ENCODE data around the gene THNSL1. TPM values are rescaled to one million over a fixed set of nuclear protein-coding genes. Genes with fewer than 3 reads are reported as not detected.

The THNSL1 gene
- total RNA-seq, 1 experiment from 2014 or later, result 5.5 TPM

- ATAC-seq (no peak), DNase-seq (ENCODE audit: low spot score) (no peak)
- ChIA-PET CTCF (interaction anchor here (1.0 to 1.4 kb wide), 2 partner anchors 17 to 352 kb away, joined by 3 to 4 read pairs; partner anchors contain the start of gene PRTFDC1), POLR2A (no interaction called here)
- no peak for TF ChIP-seq AR (CRISPR knock-in tag; IDR thresholded peaks at IDR 0.05)
- no peak for TF ChIP-seq ZNF121 (CRISPR knock-in tag; IDR thresholded peaks at IDR 0.05)
- TF ChIP-seq FOXP4 (CRISPR knock-in tag; IDR thresholded peaks at IDR 0.05), result no peak
- no peak for TF ChIP-seq NR2C2 (CRISPR knock-in tag; IDR thresholded peaks at IDR 0.05)
- no peak for TF ChIP-seq ZNF263 (CRISPR knock-in tag; IDR thresholded peaks at IDR 0.05; ENCODE audit: low read depth)
- no peak for TF ChIP-seq ZBTB43 (CRISPR knock-in tag; IDR thresholded peaks at IDR 0.05)
- no peak for TF ChIP-seq FOXJ3 (CRISPR knock-in tag; IDR thresholded peaks at IDR 0.05; ENCODE audit: borderline replicate concordance)
- TF ChIP-seq ATF3 (CRISPR knock-in tag; conservative IDR thresholded peaks at IDR 0.05), result no peak
- TF ChIP-seq ZNF671 (CRISPR knock-in tag; IDR thresholded peaks at IDR 0.05), result no peak
- no peak for TF ChIP-seq ETV6 (CRISPR knock-in tag; IDR thresholded peaks at IDR 0.05)
- no peak for TF ChIP-seq E2F1 (CRISPR knock-in tag; IDR thresholded peaks at IDR 0.05)
- no peak for TF ChIP-seq USF1 (CRISPR knock-in tag; IDR thresholded peaks at IDR 0.05)
- no peak for TF ChIP-seq SP1 (CRISPR knock-in tag; conservative IDR thresholded peaks at IDR 0.05)
- no peak for TF ChIP-seq MAX (CRISPR knock-in tag; IDR thresholded peaks at IDR 0.05)
- no peak for TF ChIP-seq ZNF512 (CRISPR knock-in tag; IDR thresholded peaks at IDR 0.05; ENCODE audit: borderline replicate concordance)
- Mint-ChIP-seq H3K4me3 (no peak overlapping the region), H3K27me3 (ENCODE audit: low read depth) (no peaks in the 10 kb centered on the region), H3K4me1 (no peaks in the 10 kb centered on the region), H3K9me3 (no peaks in the 10 kb centered on the region), H3K36me3 (no peaks in the 10 kb centered on the region), H3K27ac (no peak overlapping the region)
Observed at GRCh38 chr10:24969841-24970281, 46.6 kb upstream of the THNSL1 start.

GRCh38 chr10:24971374-24971773 lies 45.0 kb upstream of the THNSL1 start:
- no peaks in the 10 kb centered on the region for H3K27me3 Mint-ChIP-seq (ENCODE audit: low read depth)
- ChIA-PET POLR2A (no interaction called here), CTCF (interaction anchor here (0.7 kb wide), 1 partner anchor 192 kb away, joined by 4 read pairs; no protein-coding TSS in a partner anchor)
- no peak overlapping the region for H3K4me3 Mint-ChIP-seq
- H3K36me3 Mint-ChIP-seq, result no peaks in the 10 kb centered on the region
- no peak for DNase-seq (ENCODE audit: low spot score)
- ATAC-seq, result no peak
- no peaks in the 10 kb centered on the region for H3K4me1 Mint-ChIP-seq
- H3K27ac Mint-ChIP-seq, result no peak overlapping the region
- no peaks in the 10 kb centered on the region for H3K9me3 Mint-ChIP-seq
- TF ChIP-seq E2F5 (CRISPR knock-in tag; IDR thresholded peaks at IDR 0.05) (no peak), KAT7 (CRISPR knock-in tag; IDR thresholded peaks at IDR 0.05; ENCODE audit: borderline replicate concordance) (no peak), ATF1 (CRISPR knock-in tag; IDR thresholded peaks at IDR 0.05) (no peak), AFF4 (CRISPR knock-in tag; IDR thresholded peaks at IDR 0.05; ENCODE audit: borderline replicate concordance) (no peak), SOX15 (CRISPR knock-in tag; IDR thresholded peaks at IDR 0.05) (no peak), TCF7 (CRISPR knock-in tag; IDR thresholded peaks at IDR 0.05; ENCODE audit: low read depth) (no peak)

All from WTC11 (cell line).